Measurements from ENCODE around the gene KCNMA1. TPM values are rescaled to one million over a fixed set of nuclear protein-coding genes. Genes with fewer than 3 reads are reported as not detected.
"Not testable (repeated sequence)": the region's sequence is repeated elsewhere in the genome, so short reads cannot be mapped to it uniquely, and the experiment has no call there.

The KCNMA1 gene
- total and polyA plus RNA-seq, 5 donors, result 1.5 to 6.1 (median 3.3) TPM

DNA sequence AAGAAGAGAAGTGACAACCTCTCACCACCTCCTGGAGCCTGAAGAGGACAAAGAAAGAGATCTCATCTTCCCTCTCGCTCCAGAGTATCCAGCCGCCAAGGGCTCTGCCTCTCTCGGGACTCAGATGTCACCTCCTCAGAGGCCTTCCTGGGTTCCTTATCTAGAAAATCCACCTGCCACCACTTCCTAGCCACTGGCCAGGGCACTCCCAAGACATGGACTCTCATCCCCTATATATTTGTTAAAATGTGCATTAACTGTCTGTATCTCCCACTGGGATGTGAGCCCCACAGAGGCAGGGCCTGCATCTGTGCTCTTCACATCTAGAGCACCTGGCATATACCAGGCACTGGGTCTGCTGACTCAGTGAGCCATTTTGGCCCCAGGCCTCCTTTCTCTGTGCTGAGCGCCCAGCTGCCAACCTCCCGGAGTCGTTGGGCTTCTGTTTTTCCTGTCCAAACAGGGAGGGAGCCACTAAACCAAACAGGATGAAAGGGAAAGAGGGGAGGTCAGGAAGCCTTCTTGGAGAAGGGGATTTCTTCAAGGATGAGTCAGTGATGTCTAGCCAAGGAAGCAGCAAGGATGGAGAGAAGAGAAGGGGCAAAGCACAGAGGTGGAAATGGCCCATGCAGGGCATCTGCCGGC, 58.9 kb downstream of the KCNMA1 start:
- no peak for ATAC-seq
- WGBS, result 78% methylated on average over 7 of the region's 7 CpGs
- Histone ChIP-seq H3K27ac (ENCODE audit: low read length) (no peak overlapping the region), H3K4me1 (ENCODE audit: control insufficient read depth, insufficient read depth, low read length) (no peaks in the 10 kb centered on the region), H3K9me3 (ENCODE audit: control insufficient read depth, low read length) (no peaks in the 10 kb centered on the region), H3K4me3 (ENCODE audit: low read length) (no peak overlapping the region), H3K27me3 (ENCODE audit: control insufficient read depth, insufficient read depth) (no peaks in the 10 kb centered on the region)
- intact Hi-C loops (cut with DNase I), result no loop called here
- no peak for DNase-seq

DNA sequence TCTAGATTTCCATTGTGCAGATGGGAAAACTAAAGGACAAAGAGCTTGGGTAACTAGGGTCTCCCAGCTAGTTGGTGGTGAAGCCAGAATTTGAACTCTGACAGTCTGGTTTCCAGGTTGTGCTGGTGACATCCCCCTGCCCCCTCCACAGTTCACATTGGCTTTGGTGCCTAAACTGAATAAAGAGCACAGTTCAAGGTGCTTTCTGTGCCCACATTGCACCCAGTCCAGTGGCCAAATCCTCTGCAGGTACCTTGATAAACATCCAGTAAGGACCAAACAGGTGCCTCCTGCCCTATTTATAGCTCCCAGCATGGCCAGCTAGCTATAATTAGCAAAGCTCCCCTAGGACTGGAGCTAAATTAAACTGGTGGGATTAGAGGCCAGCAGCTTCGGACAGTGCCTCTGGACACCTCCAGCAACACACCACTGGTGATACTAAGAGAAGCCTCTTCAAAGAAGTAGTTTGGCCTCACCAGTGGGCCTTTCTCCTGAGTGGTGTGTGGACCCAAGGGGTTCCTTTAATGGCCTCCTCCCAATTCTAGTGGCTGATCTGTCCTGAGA, 59.9 kb downstream of the KCNMA1 start:
- 57% methylated on average over 1 of the region's 1 CpG for WGBS
- Histone ChIP-seq H3K4me1 (ENCODE audit: control insufficient read depth, insufficient read depth, low read length) (no peaks in the 10 kb centered on the region), H3K27me3 (ENCODE audit: control insufficient read depth, insufficient read depth) (no peaks in the 10 kb centered on the region), H3K27ac (ENCODE audit: low read length) (no peak overlapping the region), H3K4me3 (ENCODE audit: low read length) (no peak overlapping the region), H3K9me3 (ENCODE audit: control insufficient read depth, low read length) (no peaks in the 10 kb centered on the region)
- intact Hi-C loops (cut with DNase I), result no loop called here
- DNase-seq, result no peak
- peak; percentile 23 to 25 for ATAC-seq

- no peaks in the 10 kb centered on the region for H3K9me3 ChIP-seq (ENCODE audit: control insufficient read depth, low read length)
- intact Hi-C loops (cut with DNase I), result no loop called here
- 79% methylated on average over 9 of the region's 9 CpGs for WGBS
- no peaks in the 10 kb centered on the region for H3K27me3 ChIP-seq (ENCODE audit: control insufficient read depth, insufficient read depth)
- no peak overlapping the region for H3K27ac ChIP-seq (ENCODE audit: low read length)
- H3K4me1 ChIP-seq (ENCODE audit: control insufficient read depth, insufficient read depth, low read length), result no peaks in the 10 kb centered on the region
- H3K4me3 ChIP-seq (ENCODE audit: low read length), result no peak overlapping the region
- no peak for ATAC-seq
- no peak for DNase-seq
Measured at GRCh38 chr10:77576444-77577032, 61.1 kb downstream of the KCNMA1 start.

DNA sequence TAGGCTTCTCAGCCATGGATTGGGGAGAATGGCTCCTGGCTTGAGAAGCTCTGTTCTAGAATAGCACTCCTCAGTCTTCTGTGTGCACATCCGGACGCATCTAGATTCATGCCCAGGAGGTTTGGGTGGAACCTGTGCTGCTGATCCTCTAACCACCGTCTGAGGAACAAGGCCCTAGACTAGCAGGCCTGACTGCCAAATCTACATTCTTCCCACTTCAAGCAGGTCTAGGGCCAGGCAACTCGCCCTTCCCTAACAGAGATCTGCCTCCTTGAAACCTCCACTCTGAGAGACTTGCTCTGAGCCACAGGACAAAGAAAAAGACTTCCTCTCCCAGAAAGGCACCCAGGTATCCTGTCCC, 61.6 kb downstream of the KCNMA1 start:
- no peak overlapping the region for H3K27ac ChIP-seq (ENCODE audit: low read length)

GRCh38 chr10:77575271-77576006, 62.2 kb downstream of the KCNMA1 start:
- no peak for DNase-seq
- Histone ChIP-seq H3K9me3 (ENCODE audit: control insufficient read depth, low read length) (no peaks in the 10 kb centered on the region), H3K27ac (ENCODE audit: low read length) (no peak overlapping the region), H3K4me1 (ENCODE audit: control insufficient read depth, insufficient read depth, low read length) (no peaks in the 10 kb centered on the region), H3K27me3 (ENCODE audit: control insufficient read depth, insufficient read depth) (no peaks in the 10 kb centered on the region), H3K4me3 (ENCODE audit: low read length) (no peak overlapping the region)
- WGBS, result 84% methylated on average over 10 of the region's 10 CpGs
- intact Hi-C loops (cut with DNase I), result no loop called here
- ATAC-seq, result no peak

More for the DNA sequence above, 61.6 kb downstream of the KCNMA1 start:
- no peaks in the 10 kb centered on the region for H3K27me3 ChIP-seq (ENCODE audit: control insufficient read depth, insufficient read depth)
- no peaks in the 10 kb centered on the region for H3K9me3 ChIP-seq (ENCODE audit: control insufficient read depth, low read length)
- no peak for DNase-seq
- intact Hi-C loops (cut with DNase I), result no loop called here
- ATAC-seq, result no peak
- no peak overlapping the region for H3K4me3 ChIP-seq (ENCODE audit: low read length)
- WGBS, result 84% methylated on average over 4 of the region's 4 CpGs
- H3K4me1 ChIP-seq (ENCODE audit: control insufficient read depth, insufficient read depth, low read length), result no peaks in the 10 kb centered on the region

DNA sequence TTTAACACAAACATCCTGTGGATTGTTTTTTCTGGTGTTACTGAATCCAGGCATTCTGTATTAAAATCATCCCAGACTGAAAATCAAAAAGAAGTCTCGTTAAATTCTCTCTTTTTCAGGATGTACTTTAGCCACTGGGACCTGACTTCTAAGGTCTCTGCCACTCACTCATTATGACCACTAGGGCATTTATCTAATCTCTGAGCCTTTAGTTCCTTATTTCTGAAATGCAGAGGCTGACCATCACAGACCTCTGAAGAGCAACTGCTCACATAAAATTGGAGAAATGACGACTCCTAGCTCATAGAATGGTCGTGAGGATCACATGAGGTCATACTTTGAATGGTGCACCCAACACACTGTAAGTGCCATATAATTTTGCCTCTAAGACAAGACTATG, 63.2 kb downstream of the KCNMA1 start:
- Histone ChIP-seq H3K27me3 (ENCODE audit: control insufficient read depth, insufficient read depth) (no peaks in the 10 kb centered on the region), H3K9me3 (ENCODE audit: control insufficient read depth, low read length) (no peaks in the 10 kb centered on the region), H3K4me1 (ENCODE audit: control insufficient read depth, insufficient read depth, low read length) (no peaks in the 10 kb centered on the region), H3K27ac (ENCODE audit: low read length) (no peak overlapping the region), H3K4me3 (ENCODE audit: low read length) (no peak overlapping the region)
- 43% methylated on average over 3 of the region's 3 CpGs for WGBS
- ATAC-seq (no peak), DNase-seq (no peak)
- intact Hi-C loops (cut with DNase I), result no loop called here

DNA sequence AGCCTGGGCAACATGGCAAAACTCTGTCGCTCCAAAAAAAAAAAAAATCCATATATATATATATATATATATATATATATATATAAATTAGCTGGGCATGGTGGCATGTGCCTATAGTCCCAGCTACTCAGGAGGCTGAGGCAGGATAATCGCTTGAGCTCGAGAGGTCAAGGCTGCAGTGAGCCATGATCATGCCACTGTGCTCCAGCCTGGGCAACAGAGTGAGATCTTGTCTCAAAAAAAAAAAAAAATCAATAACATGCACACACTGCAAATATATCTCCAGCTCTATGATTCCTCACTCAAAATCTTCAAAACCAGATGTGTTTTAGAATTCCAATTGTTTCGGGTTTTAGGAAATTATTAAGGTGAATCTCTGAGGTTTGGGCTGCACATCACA, 65.1 kb downstream of the KCNMA1 start:
- intact Hi-C loops (cut with DNase I); H3K27ac ChIP-seq (ENCODE audit: low read length); ATAC-seq; H3K27me3 ChIP-seq (ENCODE audit: control insufficient read depth, insufficient read depth); DNase-seq; H3K4me3 ChIP-seq (ENCODE audit: low read length); H3K4me1 ChIP-seq (ENCODE audit: control insufficient read depth, insufficient read depth, low read length); H3K9me3 ChIP-seq (ENCODE audit: control insufficient read depth, low read length): not testable (repeated sequence)
- 79% methylated on average over 4 of the region's 4 CpGs for WGBS

GRCh38 chr10:77571490-77571889, 66.1 kb downstream of the KCNMA1 start:
- 82% methylated on average over 3 of the region's 3 CpGs for WGBS
- Histone ChIP-seq H3K4me3 (ENCODE audit: low read length) (no peak overlapping the region), H3K4me1 (ENCODE audit: control insufficient read depth, insufficient read depth, low read length) (no peaks in the 10 kb centered on the region), H3K9me3 (ENCODE audit: control insufficient read depth, low read length) (no peaks in the 10 kb centered on the region), H3K27ac (ENCODE audit: low read length) (no peak overlapping the region), H3K27me3 (ENCODE audit: control insufficient read depth, insufficient read depth) (no peaks in the 10 kb centered on the region)
- intact Hi-C loops (cut with DNase I), result no loop called here
- no peak for ATAC-seq
- no peak for DNase-seq

- H3K4me1 ChIP-seq (ENCODE audit: control insufficient read depth, insufficient read depth, low read length), result no peaks in the 10 kb centered on the region
- ATAC-seq (peak; percentile 39 to 43), DNase-seq (peak in 2 of 3 donors; percentile 31 to 69)
- intact Hi-C loops (cut with DNase I), result no loop called here
- H3K27ac ChIP-seq (ENCODE audit: low read length), result no peak overlapping the region
- H3K4me3 ChIP-seq (ENCODE audit: low read length), result no peak overlapping the region
- no peaks in the 10 kb centered on the region for H3K9me3 ChIP-seq (ENCODE audit: control insufficient read depth, low read length)
- no peaks in the 10 kb centered on the region for H3K27me3 ChIP-seq (ENCODE audit: control insufficient read depth, insufficient read depth)
- 68% methylated on average over 13 of the region's 13 CpGs for WGBS
Measured at GRCh38 chr10:77566914-77567566, 70.6 kb downstream of the KCNMA1 start.

DNA sequence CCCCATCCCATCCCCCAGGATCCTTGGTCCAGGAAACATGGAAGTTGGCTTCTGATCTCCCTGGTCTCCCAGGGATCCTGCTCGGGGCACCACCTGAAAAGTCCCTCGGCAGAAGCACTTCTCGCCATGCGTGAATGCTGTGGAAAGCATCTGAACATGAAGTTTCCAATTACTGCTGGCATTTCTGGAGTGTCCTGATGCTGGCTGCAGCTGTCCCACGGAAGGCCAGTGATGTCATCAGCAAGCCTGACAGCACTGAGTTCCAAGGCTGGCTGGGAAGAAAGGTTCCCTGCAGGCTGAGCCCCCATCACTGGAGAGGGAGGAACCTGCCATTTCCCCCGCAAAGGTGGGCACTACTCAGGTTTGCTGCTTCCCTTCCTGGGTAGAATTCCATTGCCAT, 71.4 kb downstream of the KCNMA1 start:
- H3K9me3 ChIP-seq (ENCODE audit: control insufficient read depth, low read length), result no peaks in the 10 kb centered on the region
- WGBS, result 53% methylated on average over 6 of the region's 6 CpGs
- ATAC-seq (peak in 1 of 2 donors; percentile 40), DNase-seq (no peak)
- no peaks in the 10 kb centered on the region for H3K27me3 ChIP-seq (ENCODE audit: control insufficient read depth, insufficient read depth)
- intact Hi-C loops (cut with DNase I), result no loop called here
- peaks cover 2% of the 10 kb centered on the region for H3K4me1 ChIP-seq (ENCODE audit: control insufficient read depth, insufficient read depth, low read length)
- no peak overlapping the region for H3K4me3 ChIP-seq (ENCODE audit: low read length)
- no peak overlapping the region for H3K27ac ChIP-seq (ENCODE audit: low read length)

DNA sequence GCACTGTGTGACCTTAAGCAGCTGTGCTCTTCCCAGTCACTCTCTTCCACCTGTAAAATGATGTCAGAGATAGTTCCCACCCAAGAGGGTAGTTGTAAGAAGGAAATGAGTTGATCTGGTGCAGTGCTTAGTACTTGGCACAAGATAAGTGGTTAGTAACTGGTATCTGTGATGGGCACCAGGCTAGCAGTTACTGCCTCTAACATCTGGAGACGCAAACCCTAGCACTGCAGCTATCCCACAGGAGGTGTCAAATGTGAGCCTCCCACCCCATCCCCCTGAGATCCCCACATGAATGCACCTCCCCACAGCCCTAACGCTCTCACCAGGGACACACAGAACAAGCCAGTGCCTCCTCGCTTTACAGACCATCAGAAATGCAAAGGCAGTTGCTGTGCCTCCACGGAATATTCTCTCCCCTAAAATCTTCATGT, 72.0 kb downstream of the KCNMA1 start:
- intact Hi-C loops (cut with DNase I), result no loop called here
- H3K27ac ChIP-seq (ENCODE audit: low read length), result no peak overlapping the region
- H3K27me3 ChIP-seq (ENCODE audit: control insufficient read depth, insufficient read depth), result no peaks in the 10 kb centered on the region
- DNase-seq (no peak), ATAC-seq (no peak)
- no peaks in the 10 kb centered on the region for H3K9me3 ChIP-seq (ENCODE audit: control insufficient read depth, low read length)
- H3K4me3 ChIP-seq (ENCODE audit: low read length), result no peak overlapping the region
- WGBS, result 65% methylated on average over 4 of the region's 4 CpGs
- H3K4me1 ChIP-seq (ENCODE audit: control insufficient read depth, insufficient read depth, low read length), result peaks cover 2% of the 10 kb centered on the region

All from right cardiac atrium (tissue), 5 donors.